Peyer's patch (tissue), 4 donors: ENCODE results near the gene IRS1.

Source experiments
- CTCF ChIP-seq, 6 experiments: fragments of 450-650 bp in 4 of 6; fragments of 200-600 bp in 2 of 6; sonication (generic) in 1 of 6; IDR thresholded peaks; one replicate each; pipeline ENCODE4 v1.5.1; 2017 to 2019; ENCODE audit warnings: antibody characterized with exemption in 6 of 6, mild to moderate bottlenecking in 3 of 6, moderate library complexity in 1 of 6
- POLR2A ChIP-seq, 2 donors: fragments of 450-650 bp; IDR thresholded peaks; one replicate each; pipeline ENCODE4 v1.5.1; 2017; ENCODE audit warnings: antibody characterized with exemption in 2 of 2, mild to moderate bottlenecking in 2 of 2, moderate library complexity in 2 of 2

GRCh38 chr2:226746196-226746800 lies 53.3 kb downstream of the IRS1 start:
- TF ChIP-seq POLR2A (IDR thresholded peaks at IDR 0.05) (no peak), CTCF (IDR thresholded peaks at IDR 0.05) (no peak)
